Neural progenitor cell (in vitro differentiated cells): Measurements from ENCODE around the gene ANKRD42. TPM values are rescaled to one million over a fixed set of nuclear protein-coding genes. Genes with fewer than 3 reads are reported as not detected.
A peak's percentile ranks its signal among the peaks of the same experiment; 100 is the strongest.

Source experiments
- DNase-seq: peaks from one replicate; pipeline ENCODE4 v3.0.0-alpha.2; 2016; ENCODE audit warnings: low spot score
- H2AFZ ChIP-seq: fragments of 200-600 bp; sonication (generic); replicated peaks from 2 replicates; pipeline ENCODE4 v1.6.1; 2016; ENCODE audit warnings: antibody characterized with exemption
- H3F3A ChIP-seq: fragments of 200-600 bp; sonication (generic); 2 replicates; pipeline ENCODE4 v1.6.1; 2016; ENCODE audit warnings: antibody characterized with exemption, low read depth
- H3K27ac ChIP-seq: fragments of 200-600 bp; sonication (generic); 2 replicates; pipeline ENCODE4 v1.5.1; 2016; ENCODE audit warnings: mild to moderate bottlenecking
- H3K27me3 ChIP-seq: fragments of 200-600 bp; sonication (generic); 2 replicates; pipeline ENCODE4 v1.6.1; 2016; ENCODE audit warnings: mild to moderate bottlenecking, moderate library complexity
- H3K36me3 ChIP-seq: fragments of 200-600 bp; sonication (generic); 2 replicates; pipeline ENCODE4 v1.5.1; 2016
- H3K4me1 ChIP-seq: fragments of 200-600 bp; sonication (generic); 2 replicates; pipeline ENCODE4 v1.6.1; 2016; ENCODE audit warnings: mixed run types
- H3K4me2 ChIP-seq: fragments of 200-600 bp; sonication (generic); 2 replicates; pipeline ENCODE4 v1.6.1; 2016
- H3K4me3 ChIP-seq: fragments of 200-600 bp; sonication (generic); 2 replicates; pipeline ENCODE4 v1.5.1; 2016
- H3K79me2 ChIP-seq: fragments of 200-600 bp; sonication (generic); 2 replicates; pipeline ENCODE4 v1.6.1; 2016; ENCODE audit warnings: low read depth
- H3K9ac ChIP-seq: fragments of 200-600 bp; sonication (generic); 2 replicates; pipeline ENCODE4 v1.6.1; 2016
- H3K9me3 ChIP-seq: fragments of 200-600 bp; sonication (generic); 2 replicates; pipeline ENCODE4 v1.5.1; 2016; ENCODE audit warnings: low read depth
- H4K20me1 ChIP-seq: fragments of 200-600 bp; sonication (generic); 2 replicates; pipeline ENCODE4 v1.6.1; 2016; ENCODE audit warnings: low read depth
- H3K27ac Mint-ChIP-seq: 3 replicates; pipeline ENCODE4 v1.8.0; 2021; ENCODE audit warnings: mixed read lengths
- H3K27me3 Mint-ChIP-seq: 2 replicates; pipeline ENCODE4 v1.8.0; 2022; ENCODE audit warnings: low read depth, mild to moderate bottlenecking, inconsistent platforms, moderate library complexity, mixed read lengths; ENCODE audit not compliant: insufficient read depth
- H3K36me3 Mint-ChIP-seq: 3 replicates; pipeline ENCODE4 v1.8.0; 2021; ENCODE audit warnings: mixed read lengths
- H3K4me1 Mint-ChIP-seq: 3 replicates; pipeline ENCODE4 v1.8.0; 2021; ENCODE audit warnings: mixed read lengths
- H3K4me3 Mint-ChIP-seq: 3 replicates; pipeline ENCODE4 v1.8.0; 2021; ENCODE audit warnings: mild to moderate bottlenecking, moderate library complexity, mixed read lengths
- H3K9me3 Mint-ChIP-seq: 3 replicates; pipeline ENCODE4 v1.8.0; 2020; ENCODE audit warnings: mixed read lengths
- EZH2 ChIP-seq: fragments of 200-600 bp; sonication (generic); IDR thresholded peaks from 2 replicates; pipeline ENCODE4 v1.6.1; 2017; ENCODE audit warnings: antibody characterized with exemption, mild to moderate bottlenecking, moderate library complexity
- EZH2phosphoT487 ChIP-seq: fragments of 200-600 bp; sonication (generic); IDR thresholded peaks from 2 replicates; pipeline ENCODE4 v1.6.1; 2017; ENCODE audit warnings: antibody characterized with exemption
- total RNA-seq: library from RNA; depleted of rRNA; stranded (reverse); fragments of >200 nt; gene quantifications from 2 replicates; pipeline ENCODE4 v1.2.3, GENCODE V29; 2015; ENCODE audit warnings: low replicate concordance
- TF ChIP-seq, protein P1 (sequence below): fragments of 200-600 bp; sonication (generic); IDR thresholded peaks from 2 replicates; pipeline ENCODE4 v1.5.1; 2017; ENCODE audit warnings: antibody characterized with exemption, mild to moderate bottlenecking

The ANKRD42 gene
- total RNA-seq, 1 donor from 2014 or later, result 4.4 TPM

GRCh38 chr11:83159902-83160865 lies 33.3 kb upstream of the ANKRD42 start:
- peak overlapping the region; percentile 95 for H3K4me2 ChIP-seq
- peak overlapping the region; percentile 91 for H3K4me3 ChIP-seq
- H3K27ac ChIP-seq, result no peak overlapping the region
- H3K36me3 Mint-ChIP-seq, result peaks cover 27% of the 10 kb centered on the region
- peaks cover 66% of the 10 kb centered on the region for H4K20me1 ChIP-seq
- no peaks in the 10 kb centered on the region for H3K27me3 Mint-ChIP-seq
- H3K4me3 Mint-ChIP-seq, result peak overlapping the region; percentile 99
- peaks cover 83% of the 10 kb centered on the region for H3K79me2 ChIP-seq
- H2AFZ ChIP-seq, result no peak overlapping the region
- TF ChIP-seq EZH2phosphoT487 (no peak), EZH2 (no peak)
- TF ChIP-seq, protein P1, sequence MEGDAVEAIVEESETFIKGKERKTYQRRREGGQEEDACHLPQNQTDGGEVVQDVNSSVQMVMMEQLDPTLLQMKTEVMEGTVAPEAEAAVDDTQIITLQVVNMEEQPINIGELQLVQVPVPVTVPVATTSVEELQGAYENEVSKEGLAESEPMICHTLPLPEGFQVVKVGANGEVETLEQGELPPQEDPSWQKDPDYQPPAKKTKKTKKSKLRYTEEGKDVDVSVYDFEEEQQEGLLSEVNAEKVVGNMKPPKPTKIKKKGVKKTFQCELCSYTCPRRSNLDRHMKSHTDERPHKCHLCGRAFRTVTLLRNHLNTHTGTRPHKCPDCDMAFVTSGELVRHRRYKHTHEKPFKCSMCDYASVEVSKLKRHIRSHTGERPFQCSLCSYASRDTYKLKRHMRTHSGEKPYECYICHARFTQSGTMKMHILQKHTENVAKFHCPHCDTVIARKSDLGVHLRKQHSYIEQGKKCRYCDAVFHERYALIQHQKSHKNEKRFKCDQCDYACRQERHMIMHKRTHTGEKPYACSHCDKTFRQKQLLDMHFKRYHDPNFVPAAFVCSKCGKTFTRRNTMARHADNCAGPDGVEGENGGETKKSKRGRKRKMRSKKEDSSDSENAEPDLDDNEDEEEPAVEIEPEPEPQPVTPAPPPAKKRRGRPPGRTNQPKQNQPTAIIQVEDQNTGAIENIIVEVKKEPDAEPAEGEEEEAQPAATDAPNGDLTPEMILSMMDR, result no peak
- no peaks in the 10 kb centered on the region for H3K9me3 ChIP-seq
- H3K27ac Mint-ChIP-seq, result no peak overlapping the region
- H3K4me1 ChIP-seq, result peaks cover 17% of the 10 kb centered on the region
- peaks cover 20% of the 10 kb centered on the region for H3F3A ChIP-seq
- DNase-seq, result no peak
- peaks cover 21% of the 10 kb centered on the region for H3K36me3 ChIP-seq
- H3K9me3 Mint-ChIP-seq, result no peaks in the 10 kb centered on the region
- peaks cover 28% of the 10 kb centered on the region for H3K4me1 Mint-ChIP-seq
- H3K27me3 ChIP-seq, result no peaks in the 10 kb centered on the region
- H3K9ac ChIP-seq, result peak overlapping the region; percentile 96

DNA sequence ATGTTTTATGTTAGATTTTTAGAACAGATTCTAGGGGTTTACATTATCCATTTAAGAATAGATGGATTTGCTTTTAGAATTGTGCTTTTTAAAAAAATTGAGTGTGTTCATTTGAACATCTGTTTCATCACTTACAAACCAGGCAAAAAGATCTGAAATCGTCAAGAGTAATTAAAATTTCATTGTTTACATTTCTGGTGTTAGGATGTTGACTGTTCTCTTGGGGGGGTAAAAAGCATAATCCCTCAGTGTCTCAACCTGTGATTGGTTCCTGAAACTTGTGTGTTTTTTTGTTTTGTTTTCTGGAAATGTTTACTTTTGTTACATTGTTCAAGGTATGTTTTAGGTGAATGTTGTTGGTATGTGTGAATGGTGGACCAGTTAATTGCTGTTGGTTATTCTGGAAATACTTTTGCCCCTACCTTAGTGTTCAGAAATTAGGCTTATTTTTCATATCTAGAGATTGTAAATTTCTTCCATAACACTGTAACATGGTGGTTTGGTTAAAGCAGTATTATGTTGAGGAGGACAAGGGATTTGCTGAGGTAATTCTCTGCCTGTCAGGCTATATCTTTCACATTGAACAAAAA lies 31.8 kb upstream of the ANKRD42 start:
- H4K20me1 ChIP-seq, result peaks cover 66% of the 10 kb centered on the region
- Mint-ChIP-seq H3K36me3 (peaks cover 40% of the 10 kb centered on the region), H3K4me1 (peaks cover 24% of the 10 kb centered on the region), H3K4me3 (no peak overlapping the region), H3K9me3 (no peaks in the 10 kb centered on the region), H3K27me3 (no peaks in the 10 kb centered on the region), H3K27ac (no peak overlapping the region)
- H2AFZ ChIP-seq, result no peak overlapping the region
- H3K27me3 ChIP-seq, result no peaks in the 10 kb centered on the region
- no peak for DNase-seq
- peaks cover 17% of the 10 kb centered on the region for H3K4me1 ChIP-seq
- H3K9me3 ChIP-seq, result no peaks in the 10 kb centered on the region
- H3K4me3 ChIP-seq, result no peak overlapping the region
- H3K36me3 ChIP-seq, result peaks cover 34% of the 10 kb centered on the region
- no peak overlapping the region for H3K27ac ChIP-seq
- peaks cover 97% of the 10 kb centered on the region for H3K79me2 ChIP-seq
- no peak for TF ChIP-seq EZH2
- TF ChIP-seq, protein P1, result no peak
- TF ChIP-seq EZH2phosphoT487, result no peak
- no peak overlapping the region for H3K9ac ChIP-seq
- peak overlapping the region; percentile 95 for H3K4me2 ChIP-seq
- peaks cover 13% of the 10 kb centered on the region for H3F3A ChIP-seq

DNA sequence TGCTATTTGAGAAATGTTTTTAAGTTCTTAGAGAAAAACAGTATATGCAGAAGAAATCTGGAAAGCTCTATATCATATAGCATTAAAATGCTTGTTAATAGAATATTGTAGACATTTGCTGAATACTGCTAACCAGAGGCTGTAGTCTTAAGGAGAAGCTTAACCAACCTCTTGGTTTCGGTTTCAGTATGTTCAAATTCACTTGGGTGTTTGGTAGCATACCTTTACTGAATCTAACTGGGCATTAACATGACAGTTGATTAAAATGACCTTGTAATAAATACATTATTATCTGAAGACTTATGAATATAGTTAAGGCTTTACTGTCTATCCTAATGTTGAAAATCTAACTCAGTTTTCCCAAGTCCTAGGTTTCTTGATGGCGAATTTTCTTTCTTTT lies 31.1 kb upstream of the ANKRD42 start:
- no peaks in the 10 kb centered on the region for H3K27me3 Mint-ChIP-seq
- no peak overlapping the region for H3K9ac ChIP-seq
- H2AFZ ChIP-seq, result no peak overlapping the region
- peaks cover 41% of the 10 kb centered on the region for H3K36me3 ChIP-seq
- H3K4me1 Mint-ChIP-seq, result peaks cover 24% of the 10 kb centered on the region
- H4K20me1 ChIP-seq, result peaks cover 65% of the 10 kb centered on the region
- no peaks in the 10 kb centered on the region for H3K27me3 ChIP-seq
- no peaks in the 10 kb centered on the region for H3K9me3 Mint-ChIP-seq
- H3F3A ChIP-seq, result peaks cover 9% of the 10 kb centered on the region
- H3K27ac ChIP-seq, result no peak overlapping the region
- H3K9me3 ChIP-seq, result no peaks in the 10 kb centered on the region
- peaks cover 39% of the 10 kb centered on the region for H3K36me3 Mint-ChIP-seq
- H3K79me2 ChIP-seq, result peaks cover 99% of the 10 kb centered on the region
- H3K4me2 ChIP-seq, result no peak overlapping the region
- no peak overlapping the region for H3K4me3 Mint-ChIP-seq
- no peak for DNase-seq
- H3K4me1 ChIP-seq, result peaks cover 17% of the 10 kb centered on the region
- no peak overlapping the region for H3K27ac Mint-ChIP-seq
- no peak overlapping the region for H3K4me3 ChIP-seq
- TF ChIP-seq, protein P1, result no peak
- TF ChIP-seq EZH2phosphoT487 (no peak), EZH2 (no peak)
